HepG2 (cell line): Measurements from ENCODE around the gene EPM2A. TPM values are rescaled to one million over a fixed set of nuclear protein-coding genes. Genes with fewer than 3 reads are reported as not detected.

ENCODE experiments used
- GPN1 ChIP-seq: sonication (generic); formaldehyde crosslinking; IDR thresholded peaks from 2 replicates; pipeline ENCODE4 v1.5.1; 2020; ENCODE audit warnings: missing genetic modification reagents, borderline replicate concordance
- KAT7 ChIP-seq: IDR thresholded peaks from 2 replicates; pipeline ENCODE4 v1.6.1; 2018; ENCODE audit warnings: borderline replicate concordance, missing compliant biosample characterization
- MAZ ChIP-seq, 2 experiments: sonication (generic) in 1 of 2; formaldehyde crosslinking in 1 of 2; IDR thresholded peaks; 2 replicates each; pipeline versions ENCODE4 v1.5.0 to v1.6.1; 2012 to 2020; ENCODE audit warnings: low read depth in 2 of 2, mild to moderate bottlenecking in 2 of 2, borderline replicate concordance in 1 of 2, improper control_type of control experiment in 1 of 2, low read length in 1 of 2, missing genetic modification reagents in 1 of 2, moderate library complexity in 1 of 2
- NFYC ChIP-seq: IDR thresholded peaks from 2 replicates; pipeline ENCODE4 v1.6.1; 2016; ENCODE audit warnings: missing genetic modification reagents, missing compliant biosample characterization
- PCBP1 ChIP-seq: fragments of 200-400 bp; formaldehyde crosslinking; IDR thresholded peaks from 2 replicates; pipeline ENCODE4 v1.6.1; 2017; ENCODE audit warnings: mild to moderate bottlenecking, low read depth, low read length, borderline replicate concordance
- RBM22 ChIP-seq: fragments of 200-400 bp; formaldehyde crosslinking; optimal IDR thresholded peaks from 2 replicates; pipeline ENCODE3; 2017; ENCODE audit warnings: mild to moderate bottlenecking, low read length, moderate library complexity
- SCMH1 ChIP-seq: sonication (generic); formaldehyde crosslinking; IDR thresholded peaks from 2 replicates; pipeline ENCODE4 v1.9.0; 2021; ENCODE audit warnings: missing genetic modification reagents, mild to moderate bottlenecking, borderline replicate concordance
- SMAD9 ChIP-seq: sonication (generic); formaldehyde crosslinking; IDR thresholded peaks from 2 replicates; pipeline ENCODE4 v1.5.1; 2020; ENCODE audit warnings: mild to moderate bottlenecking, missing genetic modification reagents
- SOX5 ChIP-seq: IDR thresholded peaks from 2 replicates; pipeline ENCODE4 v1.6.1; 2016; ENCODE audit warnings: borderline replicate concordance
- ZNF446 ChIP-seq: sonication (generic); formaldehyde crosslinking; IDR thresholded peaks from 2 replicates; pipeline ENCODE4 v1.5.0; 2020; ENCODE audit warnings: mild to moderate bottlenecking, missing genetic modification reagents
- ZNF451 ChIP-seq: sonication (generic); formaldehyde crosslinking; IDR thresholded peaks from 2 replicates; pipeline ENCODE4 v1.5.0; 2020; ENCODE audit warnings: mild to moderate bottlenecking, missing genetic modification reagents
- ZNF563 ChIP-seq: sonication (generic); formaldehyde crosslinking; IDR thresholded peaks from 2 replicates; pipeline ENCODE4 v1.8.0; 2022; ENCODE audit warnings: mild to moderate bottlenecking, moderate library complexity, missing genetic modification reagents
- ZNF878 ChIP-seq: sonication (generic); formaldehyde crosslinking; IDR thresholded peaks from 2 replicates; pipeline ENCODE4 v1.8.1; 2023; ENCODE audit warnings: mild to moderate bottlenecking, missing genetic modification reagents, moderate library complexity
- polyA plus RNA-seq, 8 experiments: library from polyadenylated mRNA; depleted of rRNA in 3 of 8; stranded (reverse) in 7 of 8; unstranded in 1 of 8; fragments of >200 nt; fragmentation: Illumina TruSeq in 4 of 8; extraction: Trizol in 4 of 8; gene quantifications; 2 replicates each; pipeline versions ENCODE4 v1.2.1 to v1.2.3, GENCODE V29; 2011 to 2016; ENCODE audit warnings: low read depth in 4 of 8, missing spikeins in 1 of 8, mixed read lengths in 1 of 8; ENCODE audit not compliant: insufficient read depth in 1 of 8
- total RNA-seq, 5 experiments: library from RNA; depleted of rRNA; stranded (reverse); fragments of >200 nt; fragmentation: Illumina TruSeq; extraction: Trizol; gene quantifications; 2 replicates each; pipeline ENCODE4 v1.2.3, GENCODE V29; 2016; ENCODE audit warnings: low read depth in 1 of 5
- TF ChIP-seq, protein P1 (sequence below): sonication (generic); formaldehyde crosslinking; IDR thresholded peaks from 2 replicates; pipeline ENCODE4 v1.4.0; 2020; ENCODE audit warnings: mild to moderate bottlenecking, missing genetic modification reagents, borderline replicate concordance
- TF ChIP-seq, protein P2 (sequence below): sonication (generic); formaldehyde crosslinking; IDR thresholded peaks from 2 replicates; pipeline ENCODE4 v1.4.0; 2020; ENCODE audit warnings: missing genetic modification reagents, borderline replicate concordance
- TF ChIP-seq, protein P3 (sequence below): IDR thresholded peaks from 2 replicates; pipeline ENCODE4 v1.6.1; 2018; ENCODE audit warnings: missing genetic modification reagents
- TF ChIP-seq, protein P4 (sequence below): sonication (generic); formaldehyde crosslinking; IDR thresholded peaks from 2 replicates; pipeline ENCODE4 v1.4.0; 2020; ENCODE audit warnings: missing genetic modification reagents

Gene EPM2A
- total and polyA plus RNA-seq, 2 of the 13 experiments (the other 11 are each of a cell fraction or from before 2014, with no cell fraction given): 4.6 to 9.2 TPM

DNA sequence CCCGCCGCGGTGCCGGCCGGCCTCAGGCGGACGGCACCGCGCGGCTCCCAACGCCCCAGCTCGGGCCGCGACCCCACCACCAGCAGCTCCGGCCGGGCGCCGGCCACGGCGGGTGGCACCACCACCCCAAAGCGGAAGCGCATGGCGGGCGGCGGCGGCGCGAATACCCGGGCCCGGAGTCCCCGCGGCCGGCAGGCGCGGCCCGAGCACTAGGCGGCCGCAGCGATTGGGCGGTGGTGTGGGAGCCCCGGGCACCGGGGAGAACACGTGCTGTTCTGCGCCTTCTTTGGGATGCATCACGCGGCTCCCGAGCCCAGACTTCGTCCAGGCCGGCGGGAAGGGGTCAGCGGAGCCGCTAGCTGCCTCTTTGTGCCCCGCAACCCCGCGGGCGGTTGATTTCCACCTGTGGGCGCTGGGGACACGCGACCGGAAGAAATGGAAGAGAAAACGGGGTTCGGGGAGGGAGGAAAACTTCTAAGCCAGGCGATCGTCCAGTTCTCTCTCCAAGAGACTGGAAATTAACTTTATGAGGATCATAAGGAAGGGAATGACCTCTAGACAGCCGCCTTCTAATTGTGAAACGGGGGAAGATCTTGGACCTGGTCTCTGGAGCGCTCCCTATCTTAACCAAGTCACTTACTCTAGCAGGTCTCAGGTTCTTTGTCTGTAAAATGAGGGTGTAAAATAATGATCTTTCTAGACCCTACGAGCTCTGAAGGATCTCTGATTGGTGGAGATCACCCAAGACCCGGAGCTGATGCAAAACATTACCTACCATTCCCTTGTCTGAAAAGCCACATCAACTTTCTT lies at the start of gene EPM2A (continued):
- TF ChIP-seq, protein P1, sequence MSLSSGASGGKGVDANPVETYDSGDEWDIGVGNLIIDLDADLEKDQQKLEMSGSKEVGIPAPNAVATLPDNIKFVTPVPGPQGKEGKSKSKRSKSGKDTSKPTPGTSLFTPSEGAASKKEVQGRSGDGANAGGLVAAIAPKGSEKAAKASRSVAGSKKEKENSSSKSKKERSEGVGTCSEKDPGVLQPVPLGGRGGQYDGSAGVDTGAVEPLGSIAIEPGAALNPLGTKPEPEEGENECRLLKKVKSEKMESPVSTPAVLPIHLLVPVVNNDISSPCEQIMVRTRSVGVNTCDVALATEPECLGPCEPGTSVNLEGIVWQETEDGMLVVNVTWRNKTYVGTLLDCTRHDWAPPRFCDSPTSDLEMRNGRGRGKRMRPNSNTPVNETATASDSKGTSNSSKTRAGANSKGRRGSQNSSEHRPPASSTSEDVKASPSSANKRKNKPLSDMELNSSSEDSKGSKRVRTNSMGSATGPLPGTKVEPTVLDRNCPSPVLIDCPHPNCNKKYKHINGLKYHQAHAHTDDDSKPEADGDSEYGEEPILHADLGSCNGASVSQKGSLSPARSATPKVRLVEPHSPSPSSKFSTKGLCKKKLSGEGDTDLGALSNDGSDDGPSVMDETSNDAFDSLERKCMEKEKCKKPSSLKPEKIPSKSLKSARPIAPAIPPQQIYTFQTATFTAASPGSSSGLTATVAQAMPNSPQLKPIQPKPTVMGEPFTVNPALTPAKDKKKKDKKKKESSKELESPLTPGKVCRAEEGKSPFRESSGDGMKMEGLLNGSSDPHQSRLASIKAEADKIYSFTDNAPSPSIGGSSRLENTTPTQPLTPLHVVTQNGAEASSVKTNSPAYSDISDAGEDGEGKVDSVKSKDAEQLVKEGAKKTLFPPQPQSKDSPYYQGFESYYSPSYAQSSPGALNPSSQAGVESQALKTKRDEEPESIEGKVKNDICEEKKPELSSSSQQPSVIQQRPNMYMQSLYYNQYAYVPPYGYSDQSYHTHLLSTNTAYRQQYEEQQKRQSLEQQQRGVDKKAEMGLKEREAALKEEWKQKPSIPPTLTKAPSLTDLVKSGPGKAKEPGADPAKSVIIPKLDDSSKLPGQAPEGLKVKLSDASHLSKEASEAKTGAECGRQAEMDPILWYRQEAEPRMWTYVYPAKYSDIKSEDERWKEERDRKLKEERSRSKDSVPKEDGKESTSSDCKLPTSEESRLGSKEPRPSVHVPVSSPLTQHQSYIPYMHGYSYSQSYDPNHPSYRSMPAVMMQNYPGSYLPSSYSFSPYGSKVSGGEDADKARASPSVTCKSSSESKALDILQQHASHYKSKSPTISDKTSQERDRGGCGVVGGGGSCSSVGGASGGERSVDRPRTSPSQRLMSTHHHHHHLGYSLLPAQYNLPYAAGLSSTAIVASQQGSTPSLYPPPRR (CRISPR knock-in tag): no peak; the same call in 1 of the 2 replicates
- TF ChIP-seq RBM22: peak; percentile 67
- TF ChIP-seq, protein P2, sequence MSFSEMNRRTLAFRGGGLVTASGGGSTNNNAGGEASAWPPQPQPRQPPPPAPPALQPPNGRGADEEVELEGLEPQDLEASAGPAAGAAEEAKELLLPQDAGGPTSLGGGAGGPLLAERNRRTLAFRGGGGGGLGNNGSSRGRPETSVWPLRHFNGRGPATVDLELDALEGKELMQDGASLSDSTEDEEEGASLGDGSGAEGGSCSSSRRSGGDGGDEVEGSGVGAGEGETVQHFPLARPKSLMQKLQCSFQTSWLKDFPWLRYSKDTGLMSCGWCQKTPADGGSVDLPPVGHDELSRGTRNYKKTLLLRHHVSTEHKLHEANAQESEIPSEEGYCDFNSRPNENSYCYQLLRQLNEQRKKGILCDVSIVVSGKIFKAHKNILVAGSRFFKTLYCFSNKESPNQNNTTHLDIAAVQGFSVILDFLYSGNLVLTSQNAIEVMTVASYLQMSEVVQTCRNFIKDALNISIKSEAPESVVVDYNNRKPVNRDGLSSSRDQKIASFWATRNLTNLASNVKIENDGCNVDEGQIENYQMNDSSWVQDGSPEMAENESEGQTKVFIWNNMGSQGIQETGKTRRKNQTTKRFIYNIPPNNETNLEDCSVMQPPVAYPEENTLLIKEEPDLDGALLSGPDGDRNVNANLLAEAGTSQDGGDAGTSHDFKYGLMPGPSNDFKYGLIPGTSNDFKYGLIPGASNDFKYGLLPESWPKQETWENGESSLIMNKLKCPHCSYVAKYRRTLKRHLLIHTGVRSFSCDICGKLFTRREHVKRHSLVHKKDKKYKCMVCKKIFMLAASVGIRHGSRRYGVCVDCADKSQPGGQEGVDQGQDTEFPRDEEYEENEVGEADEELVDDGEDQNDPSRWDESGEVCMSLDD (CRISPR knock-in tag): peak; percentile 98
- peak; percentile 90; the same call in 1 of the 2 replicates for TF ChIP-seq SMAD9
- peak; percentile 98 for TF ChIP-seq ZNF451 (CRISPR knock-in tag)
- TF ChIP-seq SOX5 (CRISPR knock-in tag): peak; percentile 59; the same call in 1 of the 2 replicates
- TF ChIP-seq NFYC (CRISPR knock-in tag): 0 out of 2 replicates have a peak, but pooled peaks have one; percentile 47
- TF ChIP-seq, protein P3, sequence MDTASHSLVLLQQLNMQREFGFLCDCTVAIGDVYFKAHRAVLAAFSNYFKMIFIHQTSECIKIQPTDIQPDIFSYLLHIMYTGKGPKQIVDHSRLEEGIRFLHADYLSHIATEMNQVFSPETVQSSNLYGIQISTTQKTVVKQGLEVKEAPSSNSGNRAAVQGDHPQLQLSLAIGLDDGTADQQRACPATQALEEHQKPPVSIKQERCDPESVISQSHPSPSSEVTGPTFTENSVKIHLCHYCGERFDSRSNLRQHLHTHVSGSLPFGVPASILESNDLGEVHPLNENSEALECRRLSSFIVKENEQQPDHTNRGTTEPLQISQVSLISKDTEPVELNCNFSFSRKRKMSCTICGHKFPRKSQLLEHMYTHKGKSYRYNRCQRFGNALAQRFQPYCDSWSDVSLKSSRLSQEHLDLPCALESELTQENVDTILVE (CRISPR knock-in tag): peak; percentile 78
- no peak for TF ChIP-seq MAZ (IDR thresholded peaks at IDR 0.05; ENCODE audit: borderline replicate concordance, low read depth, low read length)
- TF ChIP-seq MAZ (CRISPR knock-in tag; IDR thresholded peaks at IDR 0.05; ENCODE audit: low read depth): peak; percentile 81; the same call in 1 of the 2 replicates
- peak; percentile 100 for TF ChIP-seq ZNF563 (CRISPR knock-in tag)
- TF ChIP-seq, protein P4, sequence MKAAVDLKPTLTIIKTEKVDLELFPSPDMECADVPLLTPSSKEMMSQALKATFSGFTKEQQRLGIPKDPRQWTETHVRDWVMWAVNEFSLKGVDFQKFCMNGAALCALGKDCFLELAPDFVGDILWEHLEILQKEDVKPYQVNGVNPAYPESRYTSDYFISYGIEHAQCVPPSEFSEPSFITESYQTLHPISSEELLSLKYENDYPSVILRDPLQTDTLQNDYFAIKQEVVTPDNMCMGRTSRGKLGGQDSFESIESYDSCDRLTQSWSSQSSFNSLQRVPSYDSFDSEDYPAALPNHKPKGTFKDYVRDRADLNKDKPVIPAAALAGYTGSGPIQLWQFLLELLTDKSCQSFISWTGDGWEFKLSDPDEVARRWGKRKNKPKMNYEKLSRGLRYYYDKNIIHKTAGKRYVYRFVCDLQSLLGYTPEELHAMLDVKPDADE: peak; percentile 97; the same call in 1 of the 2 replicates
- peak; percentile 88; the same call in 1 of the 2 replicates for TF ChIP-seq GPN1 (CRISPR knock-in tag)
- TF ChIP-seq SCMH1: no peak
- 0 out of 2 replicates have a peak, but pooled peaks have one; percentile 25 for TF ChIP-seq PCBP1
- TF ChIP-seq KAT7: no peak
- peak; percentile 96 for TF ChIP-seq ZNF446
- peak; percentile 99 for TF ChIP-seq ZNF878 (CRISPR knock-in tag)
